IPS-20b (cell line): ENCODE measurements around the gene TIMM13.

ENCODE experiments used
- H3K27ac ChIP-seq: one replicate; pipeline ENCODE4 v1.5.1; 2013; ENCODE audit warnings: low read length
- H3K27me3 ChIP-seq: 2 replicates; pipeline ENCODE4 v1.6.1; 2013; ENCODE audit warnings: mild to moderate bottlenecking, low read length, inconsistent platforms; ENCODE audit not compliant: insufficient read depth
- H3K36me3 ChIP-seq: 2 replicates; pipeline ENCODE4 v1.6.1; 2013; ENCODE audit warnings: low read depth, mild to moderate bottlenecking, inconsistent platforms, low read length, moderate library complexity; ENCODE audit not compliant: insufficient read depth
- H3K4me1 ChIP-seq: 2 replicates; pipeline ENCODE4 v1.6.1; 2013; ENCODE audit warnings: mild to moderate bottlenecking, control low read depth, inconsistent platforms, low read length, moderate library complexity; ENCODE audit not compliant: insufficient read depth
- H3K4me3 ChIP-seq: 2 replicates; pipeline ENCODE4 v1.5.1; 2013; ENCODE audit warnings: mild to moderate bottlenecking, low read length, inconsistent platforms
- H3K9ac ChIP-seq: 2 replicates; pipeline ENCODE4 v1.6.1; 2013; ENCODE audit warnings: low read depth, mild to moderate bottlenecking, inconsistent platforms, low read length, moderate library complexity
- H3K9me3 ChIP-seq: 2 replicates; pipeline ENCODE4 v1.6.1; 2013; ENCODE audit warnings: mild to moderate bottlenecking, low read depth, low read length, inconsistent platforms; ENCODE audit not compliant: insufficient read depth

TIMM13 gene

GRCh38 chr19:2436926-2437325 is 9.5 kb upstream of the TIMM13 start:
- Histone ChIP-seq H3K27ac (no peak overlapping the region), H3K9me3 (no peaks in the 10 kb centered on the region), H3K36me3 (peaks cover 66% of the 10 kb centered on the region), H3K9ac (no peak overlapping the region), H3K27me3 (no peaks in the 10 kb centered on the region), H3K4me3 (no peak overlapping the region), H3K4me1 (no peaks in the 10 kb centered on the region)

DNA sequence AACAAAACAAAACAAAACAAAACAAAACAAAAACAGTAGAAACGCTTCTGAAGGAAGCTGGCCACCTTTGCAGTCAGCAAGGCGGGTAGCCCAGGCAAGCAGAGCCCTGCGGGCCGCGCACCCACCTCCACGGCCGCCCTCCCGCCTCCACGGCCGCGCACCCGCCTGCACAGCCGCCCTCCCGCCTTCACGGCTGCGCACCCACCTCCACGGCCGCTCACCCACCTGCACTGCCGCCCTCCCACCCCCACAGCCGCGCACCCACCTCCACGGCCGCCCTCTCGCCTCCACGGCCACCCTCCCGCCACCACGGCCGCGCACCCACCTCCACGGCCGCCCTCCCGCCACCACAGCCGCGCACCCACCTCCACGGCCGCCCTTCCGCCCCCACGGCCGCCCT is 9.0 kb upstream of the TIMM13 start:
- no peaks in the 10 kb centered on the region for H3K4me1 ChIP-seq
- no peak overlapping the region for H3K27ac ChIP-seq
- H3K9ac ChIP-seq, result no peak overlapping the region
- no peak overlapping the region for H3K4me3 ChIP-seq
- peaks cover 66% of the 10 kb centered on the region for H3K36me3 ChIP-seq
- H3K9me3 ChIP-seq, result no peaks in the 10 kb centered on the region
- H3K27me3 ChIP-seq, result no peaks in the 10 kb centered on the region

DNA sequence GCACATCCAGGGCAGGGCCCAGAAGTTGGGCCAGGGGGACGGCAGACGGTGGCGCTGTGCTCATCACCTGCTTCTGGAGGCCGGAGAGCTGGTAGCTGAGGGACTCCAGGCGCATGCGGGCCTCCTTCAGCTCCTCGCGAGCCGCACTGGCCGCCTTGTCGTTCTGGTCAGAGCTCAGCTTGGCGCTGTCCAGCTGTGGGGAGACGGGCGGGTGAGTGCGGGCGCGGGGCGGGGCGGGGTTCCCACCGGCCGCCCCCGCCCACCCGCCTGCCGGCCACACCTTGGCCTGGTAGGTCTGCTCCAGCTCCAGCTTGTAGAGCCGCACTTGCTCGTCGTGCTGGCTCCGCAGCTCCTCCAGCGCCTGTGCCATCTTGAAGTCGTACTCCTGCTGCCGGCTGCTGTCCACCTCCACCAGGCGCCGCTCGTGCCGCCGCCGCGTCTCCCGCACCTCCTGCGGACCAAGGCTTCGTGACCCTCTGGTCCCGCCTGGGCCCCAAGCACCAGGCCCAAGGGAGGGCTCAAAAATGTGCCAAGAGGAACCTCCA is 7.4 kb upstream of the TIMM13 start:
- Histone ChIP-seq H3K9me3 (no peaks in the 10 kb centered on the region), H3K36me3 (peaks cover 71% of the 10 kb centered on the region), H3K27ac (no peak overlapping the region), H3K9ac (no peak overlapping the region), H3K4me1 (no peaks in the 10 kb centered on the region), H3K27me3 (no peaks in the 10 kb centered on the region), H3K4me3 (no peak overlapping the region)

GRCh38 chr19:2434267-2434666 is 6.9 kb upstream of the TIMM13 start:
- Histone ChIP-seq H3K36me3 (peaks cover 74% of the 10 kb centered on the region), H3K4me1 (no peaks in the 10 kb centered on the region), H3K9me3 (no peaks in the 10 kb centered on the region), H3K27ac (no peak overlapping the region), H3K9ac (no peak overlapping the region), H3K4me3 (no peak overlapping the region), H3K27me3 (no peaks in the 10 kb centered on the region)

GRCh38 chr19:2433854-2434253 is 6.5 kb upstream of the TIMM13 start:
- Histone ChIP-seq H3K9ac (no peak overlapping the region), H3K36me3 (peaks cover 70% of the 10 kb centered on the region), H3K9me3 (no peaks in the 10 kb centered on the region), H3K4me3 (no peak overlapping the region), H3K27me3 (no peaks in the 10 kb centered on the region), H3K27ac (no peak overlapping the region), H3K4me1 (no peaks in the 10 kb centered on the region)

DNA sequence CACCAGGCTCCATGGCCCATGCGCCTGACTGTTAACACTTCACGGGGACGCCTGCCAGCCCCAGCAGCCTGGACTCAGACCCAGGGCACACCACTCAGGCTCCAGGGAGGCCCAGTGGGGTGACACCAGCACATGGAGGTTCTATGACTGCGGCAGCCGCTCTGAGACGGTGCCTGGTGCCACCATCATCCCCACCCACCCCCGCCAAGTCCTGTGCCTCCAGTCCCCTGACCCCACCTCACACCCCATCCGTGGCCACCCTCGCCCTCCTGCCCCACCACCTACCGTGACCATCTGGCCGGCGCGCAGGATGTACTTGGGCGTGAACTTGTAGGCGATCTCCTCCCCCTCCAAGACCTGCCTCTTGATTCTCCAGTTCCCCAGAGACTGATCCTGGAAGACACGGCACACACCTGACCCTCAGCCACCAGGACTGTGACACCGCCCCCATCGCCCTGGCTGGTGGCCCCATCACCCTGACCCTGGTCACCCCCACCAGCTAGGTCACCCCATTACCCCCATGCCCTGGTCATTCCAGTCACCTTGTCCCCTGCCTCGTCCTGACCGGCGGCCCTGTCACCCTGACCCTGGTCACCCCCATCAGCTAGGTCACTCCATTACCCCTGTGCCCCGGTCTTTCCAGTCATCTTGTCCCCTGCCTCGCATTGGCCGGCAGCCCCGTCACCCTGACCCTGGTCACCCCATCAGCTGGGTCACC is 4.9 kb upstream of the TIMM13 start:
- no peaks in the 10 kb centered on the region for H3K9me3 ChIP-seq
- H3K4me1 ChIP-seq, result peaks cover 6% of the 10 kb centered on the region; the same call in 1 of the 2 replicates
- H3K9ac ChIP-seq, result no peak overlapping the region
- no peak overlapping the region for H3K27ac ChIP-seq
- H3K36me3 ChIP-seq, result peaks cover 54% of the 10 kb centered on the region
- no peaks in the 10 kb centered on the region for H3K27me3 ChIP-seq
- no peak overlapping the region for H3K4me3 ChIP-seq

- H3K9ac ChIP-seq, result no peak overlapping the region
Observed at GRCh38 chr19:2431318-2432055, 4.1 kb upstream of the TIMM13 start.

GRCh38 chr19:2429917-2430535 is 2.6 kb upstream of the TIMM13 start:
- Histone ChIP-seq H3K9me3 (no peaks in the 10 kb centered on the region), H3K9ac (no peak overlapping the region), H3K27ac (no peak overlapping the region), H3K4me3 (no peak overlapping the region), H3K36me3 (peaks cover 44% of the 10 kb centered on the region), H3K4me1 (peaks cover 6% of the 10 kb centered on the region; the same call in 1 of the 2 replicates), H3K27me3 (no peaks in the 10 kb centered on the region)

More at GRCh38 chr19:2431318-2432055, 4.1 kb upstream of the TIMM13 start:
- H3K4me1 ChIP-seq, result peaks cover 6% of the 10 kb centered on the region; the same call in 1 of the 2 replicates
- H3K27me3 ChIP-seq, result no peaks in the 10 kb centered on the region
- H3K4me3 ChIP-seq, result no peak overlapping the region
- H3K36me3 ChIP-seq, result peaks cover 50% of the 10 kb centered on the region
- H3K27ac ChIP-seq, result no peak overlapping the region
- no peaks in the 10 kb centered on the region for H3K9me3 ChIP-seq

GRCh38 chr19:2428756-2429711 is 1.6 kb upstream of the TIMM13 start:
- no peak overlapping the region for H3K27ac ChIP-seq

GRCh38 chr19:2428321-2428690 is 920 bp upstream of the TIMM13 start:
- Histone ChIP-seq H3K4me1 (peaks cover 6% of the 10 kb centered on the region; the same call in 1 of the 2 replicates), H3K27me3 (no peaks in the 10 kb centered on the region), H3K9ac (peak overlapping the region; percentile 99; the same call in 1 of the 2 replicates), H3K27ac (peak overlapping the region; percentile 98), H3K36me3 (peaks cover 31% of the 10 kb centered on the region), H3K4me3 (peak overlapping the region; percentile 93), H3K9me3 (no peaks in the 10 kb centered on the region)

More at GRCh38 chr19:2428756-2429711, 1.6 kb upstream of the TIMM13 start:
- H3K4me1 ChIP-seq, result peaks cover 6% of the 10 kb centered on the region; the same call in 1 of the 2 replicates
- H3K36me3 ChIP-seq, result peaks cover 35% of the 10 kb centered on the region
- peak overlapping the region; percentile 93; the same call in 1 of the 2 replicates for H3K4me3 ChIP-seq
- no peaks in the 10 kb centered on the region for H3K27me3 ChIP-seq
- H3K9ac ChIP-seq, result peak overlapping the region; percentile 99; the same call in 1 of the 2 replicates
- no peaks in the 10 kb centered on the region for H3K9me3 ChIP-seq
